ENCODE data around the gene SNF8.

SNF8 gene

GRCh38 chr17:48883171-48883570 is 61.5 kb downstream of the SNF8 start:
- DNase-seq = no peak

GRCh38 chr17:48882272-48882671 is 62.4 kb downstream of the SNF8 start:
- DNase-seq = no peak
